ENCODE measurements around the gene CFAP52.
"Not testable (repeated sequence)": the region's sequence is repeated elsewhere in the genome, so short reads cannot be mapped to it uniquely, and the experiment has no call there.

CFAP52 gene

GRCh38 chr17:9568957-9569588 lies 7.4 kb upstream of the CFAP52 start:
- no peak for DNase-seq (ENCODE audit: low read depth)

GRCh38 chr17:9571201-9571600 lies 5.2 kb upstream of the CFAP52 start:
- no peak for DNase-seq (ENCODE audit: low read depth)

- peak; percentile 73 for DNase-seq (ENCODE audit: low read depth)
Measured at GRCh38 chr17:9575381-9576101, 901 bp upstream of the CFAP52 start, which contains the start of gene STX8. STX8 (minus strand) TSS chr17:9575820; CDS start chr17:9575808, 12 bp downstream.

- DNase-seq (ENCODE audit: low read depth) = no peak
Measured at GRCh38 chr17:9577373-9577709, 899 bp downstream of the CFAP52 start.

GRCh38 chr17:9587969-9588656 lies 11.7 kb downstream of the CFAP52 start:
- no peak for DNase-seq (ENCODE audit: low read depth)

GRCh38 chr17:9594065-9594464 lies 17.6 kb downstream of the CFAP52 start:
- DNase-seq (ENCODE audit: low read depth) = no peak

GRCh38 chr17:9597638-9598037 lies 21.2 kb downstream of the CFAP52 start:
- DNase-seq (ENCODE audit: low read depth) = not testable (repeated sequence)

GRCh38 chr17:9598661-9599060 lies 22.2 kb downstream of the CFAP52 start:
- DNase-seq (ENCODE audit: low read depth) = no peak

- DNase-seq (ENCODE audit: low read depth) = not testable (repeated sequence)
Measured at GRCh38 chr17:9604583-9604982, 28.1 kb downstream of the CFAP52 start.

- DNase-seq (ENCODE audit: low read depth) = no peak
Measured at GRCh38 chr17:9606453-9606852, 30.0 kb downstream of the CFAP52 start.

GRCh38 chr17:9607058-9607457 lies 30.6 kb downstream of the CFAP52 start:
- not testable (repeated sequence) for DNase-seq (ENCODE audit: low read depth)

GRCh38 chr17:9611557-9611956 lies 35.1 kb downstream of the CFAP52 start:
- DNase-seq (ENCODE audit: low read depth) = no peak

- no peak for DNase-seq (ENCODE audit: low read depth)
Measured at GRCh38 chr17:9612006-9612405, 35.6 kb downstream of the CFAP52 start.

GRCh38 chr17:9615486-9615885 lies 39.0 kb downstream of the CFAP52 start:
- DNase-seq (ENCODE audit: low read depth) = no peak

- no peak for DNase-seq (ENCODE audit: low read depth)
Measured at GRCh38 chr17:9622961-9623360, 46.5 kb downstream of the CFAP52 start.

GRCh38 chr17:9628509-9628908 lies 52.1 kb downstream of the CFAP52 start:
- DNase-seq (ENCODE audit: low read depth) = no peak

GRCh38 chr17:9632741-9633140 lies 56.3 kb downstream of the CFAP52 start:
- DNase-seq (ENCODE audit: low read depth) = no peak

GRCh38 chr17:9635340-9635739 lies 58.9 kb downstream of the CFAP52 start:
- no peak for DNase-seq (ENCODE audit: low read depth)

GRCh38 chr17:9636501-9636900 lies 60.1 kb downstream of the CFAP52 start:
- no peak for DNase-seq (ENCODE audit: low read depth)

- DNase-seq (ENCODE audit: low read depth) = not testable (repeated sequence)
Measured at GRCh38 chr17:9640388-9640787, 63.9 kb downstream of the CFAP52 start.

- no peak for DNase-seq (ENCODE audit: low read depth)
Measured at GRCh38 chr17:9643611-9644010, 67.2 kb downstream of the CFAP52 start.

- DNase-seq (ENCODE audit: low read depth) = peak; percentile 4
Measured at GRCh38 chr17:9644910-9645751, 68.7 kb downstream of the CFAP52 start, which contains the start of gene USP43. USP43 (plus strand) TSS chr17:9645517; CDS start chr17:9645633, 116 bp downstream.
